HG03064 (cell line): Measurements from ENCODE around the gene MBD4.
"Not testable (repeated sequence)": the region's sequence is repeated elsewhere in the genome, so short reads cannot be mapped to it uniquely, and the experiment has no call there.

Experiments
- ATAC-seq: cut with Tn5 transposase; IDR thresholded peaks from one replicate; pipeline ENCODE4 v1.9.1; 2021; ENCODE audit warnings: low read depth; ENCODE audit not compliant: unreplicated experiment

The MBD4 gene

GRCh38 chr3:129387487-129387886 lies 52.3 kb downstream of the MBD4 start:
- no peak for ATAC-seq

- ATAC-seq = no peak
Observed at GRCh38 chr3:129386984-129387383, 52.8 kb downstream of the MBD4 start.

GRCh38 chr3:129385507-129385906 lies 54.2 kb downstream of the MBD4 start:
- not testable (repeated sequence) for ATAC-seq

- no peak for ATAC-seq
Observed at GRCh38 chr3:129384594-129385323, 55.0 kb downstream of the MBD4 start.

- not testable (repeated sequence) for ATAC-seq
Observed at GRCh38 chr3:129384103-129384502, 55.6 kb downstream of the MBD4 start.

GRCh38 chr3:129383292-129383860 lies 56.4 kb downstream of the MBD4 start:
- peak; percentile 69 for ATAC-seq

- no peak for ATAC-seq
Observed at GRCh38 chr3:129382366-129382765, 57.4 kb downstream of the MBD4 start.
